Activated CD4-positive, alpha-beta T cell treated with anti-CD3 and anti-CD28 coated beads for 24 hours (primary cell): ENCODE results near the gene DDHD1.
"Not testable (repeated sequence)": the region's sequence is repeated elsewhere in the genome, so short reads cannot be mapped to it uniquely, and the experiment has no call there.

Experiments used
- DNase-seq, 2 donors: peaks; one replicate each; pipeline ENCODE4 v3.0.0-alpha.2; 2020; ENCODE audit warnings: low read depth in 2 of 2

The DDHD1 gene

DNA sequence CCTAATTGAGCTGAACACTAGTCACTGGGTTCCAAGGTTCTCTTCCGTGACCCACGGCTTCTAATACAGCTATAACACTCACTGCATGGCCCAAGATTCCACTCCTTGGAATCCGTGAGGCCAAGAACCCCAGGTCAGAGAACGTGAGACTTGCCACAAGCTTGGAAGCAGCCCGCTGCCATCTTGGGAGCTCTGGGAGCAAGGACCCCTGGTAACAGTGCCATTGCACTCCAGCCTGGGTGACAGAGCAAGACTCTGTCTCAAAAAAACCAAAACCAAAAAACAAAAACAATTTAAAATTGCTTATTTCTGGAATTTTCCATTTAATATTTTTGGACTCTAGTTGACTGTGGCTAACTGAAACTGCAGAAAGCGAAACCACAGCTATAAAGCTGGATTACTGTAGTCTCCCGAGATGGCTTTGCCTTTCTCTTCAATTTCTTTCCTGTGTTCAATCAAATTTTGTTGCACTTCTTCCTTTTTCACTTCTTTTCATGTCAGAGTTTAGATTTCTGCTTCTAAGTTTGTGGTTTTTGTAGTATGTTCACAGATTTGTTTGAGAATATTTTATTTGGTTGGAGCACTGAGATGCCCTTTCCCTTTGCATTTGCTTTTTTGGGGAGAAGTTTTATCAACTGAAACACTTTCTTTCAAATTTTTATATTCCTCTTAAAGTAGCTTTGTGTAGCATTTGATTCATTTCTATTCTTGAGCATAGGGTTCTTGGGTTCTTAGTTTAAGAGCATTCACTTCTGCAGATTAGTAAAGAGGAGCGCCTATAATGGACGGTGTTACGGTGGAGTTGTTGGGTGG, 44.6 kb downstream of the DDHD1 start:
- DNase-seq = no peak

DNA sequence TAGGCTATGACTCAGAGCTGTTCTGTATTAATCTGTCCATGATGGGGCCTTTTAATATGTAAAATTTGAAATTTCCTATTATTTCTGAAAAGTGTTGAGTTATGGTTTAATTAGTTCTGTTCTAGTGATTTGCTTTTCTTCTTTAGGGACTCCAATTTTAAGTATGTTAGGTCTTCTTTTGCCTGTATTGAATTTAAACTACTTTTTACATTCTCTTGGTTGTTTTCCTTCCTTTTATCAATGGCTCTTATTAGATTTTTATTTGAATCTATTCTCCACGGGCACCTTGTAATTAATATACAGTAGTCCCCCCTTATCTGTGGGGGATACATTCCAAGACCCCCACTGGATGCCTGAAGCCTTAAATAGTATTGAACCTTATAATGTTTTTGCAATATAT, 46.4 kb downstream of the DDHD1 start:
- no peak for DNase-seq

DNA sequence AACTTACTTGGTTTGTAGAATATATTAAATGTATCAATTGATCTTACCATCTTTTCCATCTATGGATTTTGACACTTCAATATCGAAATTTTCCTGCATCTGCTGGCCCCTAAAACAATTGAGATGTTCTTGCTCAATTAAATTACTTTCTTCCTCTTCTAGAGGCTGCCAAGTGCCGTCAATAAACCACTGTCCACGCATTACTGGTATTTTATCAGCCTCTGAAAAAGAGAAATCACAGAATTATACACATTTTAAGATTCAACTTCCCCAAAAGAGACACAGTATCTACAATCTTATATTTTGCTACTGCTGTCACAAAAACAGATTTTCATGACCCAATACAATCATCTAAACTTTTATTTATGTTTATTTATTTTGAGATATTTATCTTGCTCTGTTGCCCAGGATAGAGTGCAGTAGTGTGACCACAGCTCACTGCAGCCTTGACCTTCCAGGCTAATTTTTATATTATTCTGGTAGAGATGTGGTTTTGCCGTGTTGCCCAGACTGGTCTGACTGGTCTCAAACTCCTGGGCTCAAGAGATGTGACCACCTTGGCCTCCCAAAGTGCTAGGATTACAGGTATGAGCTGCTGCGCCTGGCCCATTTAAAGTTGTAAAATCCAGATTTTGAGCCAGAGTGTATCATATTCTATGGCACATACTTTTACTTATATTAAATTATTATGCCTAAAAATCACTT, 49.3 kb downstream of the DDHD1 start:
- DNase-seq = no peak

DNA sequence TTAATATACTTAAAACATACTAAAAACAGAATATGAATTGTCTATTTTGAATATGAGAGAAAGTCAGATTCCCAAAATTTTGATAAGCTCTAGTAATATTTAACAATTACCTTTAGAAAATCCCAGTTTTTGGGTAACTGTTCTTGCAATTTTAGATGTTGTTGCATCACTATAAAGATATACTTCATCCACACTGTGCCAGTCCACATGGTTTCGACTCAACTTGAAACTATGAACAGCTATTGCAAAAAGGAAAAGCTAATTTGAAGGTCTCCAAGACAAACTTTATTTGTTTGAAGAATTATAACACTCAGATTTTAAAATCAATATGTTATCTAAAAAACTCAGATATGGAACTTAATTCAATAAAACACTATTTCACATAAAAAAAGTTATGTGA, 59.9 kb downstream of the DDHD1 start:
- no peak for DNase-seq

DNA sequence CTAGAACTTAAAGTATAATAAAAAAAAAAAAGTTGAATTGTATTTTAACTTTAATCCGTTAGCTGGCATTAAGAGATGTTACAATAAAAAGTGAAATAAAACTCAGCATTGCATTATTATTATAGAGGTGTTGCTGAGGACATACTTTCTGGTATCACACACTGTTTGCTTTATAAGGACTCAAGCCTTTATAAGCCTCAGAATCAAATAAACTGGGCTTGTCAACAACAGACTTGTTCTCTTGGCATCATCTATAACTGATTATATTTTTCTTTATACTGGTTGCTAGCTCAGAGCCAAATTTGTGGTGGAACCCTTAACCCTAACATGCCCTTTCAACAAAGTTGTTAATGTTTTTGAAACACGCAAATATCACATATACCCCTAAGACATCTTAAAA, 62.3 kb downstream of the DDHD1 start:
- DNase-seq = no peak

DNA sequence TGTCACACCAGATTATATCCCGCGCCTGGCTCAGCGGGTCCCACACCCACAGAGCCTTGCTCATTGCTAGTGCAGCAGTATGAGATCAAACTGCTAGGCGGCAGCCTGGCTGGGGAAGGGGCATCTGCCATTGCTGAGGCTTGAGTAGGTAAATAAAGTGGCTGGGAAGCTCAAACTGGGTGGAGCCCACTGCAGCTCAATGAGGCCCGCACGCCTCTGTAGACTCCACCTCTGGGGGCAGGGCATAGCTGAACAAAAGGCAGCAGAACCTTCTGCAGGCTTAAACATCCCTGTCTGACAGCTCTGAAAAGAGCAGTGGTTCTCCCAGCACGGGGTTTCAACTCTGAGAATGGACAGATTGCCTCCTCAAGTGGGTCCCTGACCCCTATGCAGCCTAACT, 68.2 kb downstream of the DDHD1 start:
- not testable (repeated sequence) for DNase-seq

DNA sequence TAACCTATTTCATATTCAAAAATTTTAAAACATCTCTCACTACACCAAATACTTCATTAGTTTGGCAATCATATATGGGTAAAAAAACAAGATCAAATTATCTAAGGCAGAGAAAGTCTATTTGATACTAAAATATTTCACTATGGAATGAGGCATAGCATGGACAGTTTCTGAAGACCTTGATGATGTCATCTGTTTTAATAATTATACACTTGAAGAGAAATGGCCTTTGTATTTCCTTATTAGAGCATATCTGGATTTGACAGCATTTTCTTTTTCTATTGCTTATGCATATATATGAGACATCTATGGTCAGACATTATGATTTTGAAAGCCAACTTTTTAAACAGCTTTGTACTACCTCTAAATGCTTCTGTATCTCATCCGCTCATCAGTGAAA, 88.6 kb downstream of the DDHD1 start:
- no peak for DNase-seq

DNA sequence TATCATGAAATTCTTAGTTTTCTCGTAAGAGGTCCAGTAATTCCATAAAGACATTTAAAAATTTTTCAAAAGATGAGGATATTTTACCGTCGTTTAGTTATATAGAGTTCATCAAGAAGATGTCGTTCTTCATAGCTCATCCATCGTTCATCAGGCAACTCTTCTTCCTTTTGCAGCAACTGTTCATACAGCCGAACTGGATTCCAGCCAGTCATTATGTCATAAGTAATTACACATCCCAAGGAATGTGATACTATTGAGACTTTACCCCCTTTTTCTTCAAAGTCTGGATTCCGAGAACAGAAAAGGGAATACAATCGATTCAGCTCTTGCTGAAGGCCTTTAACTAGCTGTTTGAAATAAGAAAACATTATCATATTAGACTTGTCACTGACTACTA, 90.3 kb downstream of the DDHD1 start:
- DNase-seq = no peak

DNA sequence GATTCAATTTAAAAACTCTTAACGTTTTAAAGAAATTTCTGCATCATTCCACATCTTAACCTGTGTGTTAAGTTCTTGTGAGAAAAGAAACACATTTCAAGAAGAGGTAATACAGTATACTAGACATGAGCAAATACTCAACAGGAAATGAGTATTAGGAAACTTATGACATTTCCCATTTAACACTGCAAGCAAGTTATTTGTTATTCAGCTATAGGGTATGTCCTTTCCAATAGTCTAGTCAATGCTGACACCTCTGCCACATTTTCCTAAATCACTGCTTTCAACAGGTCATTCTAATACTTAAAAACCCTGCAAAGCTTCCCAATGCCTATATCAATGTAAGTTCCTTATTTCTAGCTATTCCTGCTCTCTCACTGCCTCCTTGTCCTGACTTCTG, 93.1 kb downstream of the DDHD1 start:
- DNase-seq = no peak

DNA sequence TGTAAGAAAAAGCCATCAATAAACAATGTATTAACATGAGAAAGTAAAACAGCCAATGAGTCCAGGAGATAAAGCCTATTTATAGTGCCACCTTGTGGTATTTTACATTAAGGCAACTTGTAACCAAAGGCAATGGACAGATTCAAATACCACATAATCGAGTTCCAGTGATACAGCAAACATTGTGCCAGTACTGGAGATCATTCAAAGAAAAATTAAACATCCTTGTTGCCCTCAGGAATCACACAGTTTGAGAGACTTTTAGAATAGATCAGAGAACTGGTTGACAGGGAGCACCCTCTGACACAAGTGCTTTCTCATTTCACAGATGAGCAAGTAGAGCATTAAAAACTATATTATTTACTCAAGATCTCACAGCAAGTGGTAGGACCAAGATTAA, 98.1 kb downstream of the DDHD1 start:
- DNase-seq = no peak

DNA sequence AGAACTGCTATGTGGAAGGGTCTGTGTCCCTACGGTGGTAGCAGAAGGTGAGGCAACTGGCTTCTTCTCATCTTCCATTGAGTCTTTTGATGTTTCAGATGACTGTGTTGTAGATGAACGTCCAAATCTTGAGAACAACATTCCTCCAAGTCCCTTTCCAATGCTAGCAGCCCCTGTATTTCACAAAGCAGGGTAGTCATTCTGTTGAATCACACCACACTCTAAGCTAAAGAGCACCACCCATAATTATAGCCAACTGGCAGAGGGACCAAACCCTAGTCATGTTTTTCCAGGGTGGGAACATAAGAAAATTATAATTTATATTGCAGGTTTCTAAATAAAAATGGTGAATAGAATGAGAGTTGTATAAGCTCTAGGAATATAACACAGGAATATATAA, 98.7 kb downstream of the DDHD1 start:
- DNase-seq = no peak

DNA sequence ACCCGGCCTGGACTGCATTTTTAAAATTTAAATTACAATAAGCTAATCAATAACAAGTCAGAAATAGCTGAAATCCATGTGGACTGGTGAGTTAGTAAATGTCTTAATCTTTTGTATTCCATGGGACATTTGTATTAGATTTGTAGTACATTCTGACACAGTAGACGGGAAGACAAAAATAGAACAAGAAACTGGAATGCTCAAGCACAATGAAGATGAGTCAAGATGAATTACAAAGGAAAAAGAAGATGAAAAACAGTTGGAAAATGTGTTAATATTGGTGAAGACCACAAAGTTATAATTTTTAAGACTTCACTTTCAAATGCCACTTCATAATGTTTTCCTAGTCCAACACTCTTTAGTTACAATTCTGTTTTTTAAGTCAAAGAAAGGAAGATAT, 104.5 kb downstream of the DDHD1 start:
- DNase-seq = no peak

DNA sequence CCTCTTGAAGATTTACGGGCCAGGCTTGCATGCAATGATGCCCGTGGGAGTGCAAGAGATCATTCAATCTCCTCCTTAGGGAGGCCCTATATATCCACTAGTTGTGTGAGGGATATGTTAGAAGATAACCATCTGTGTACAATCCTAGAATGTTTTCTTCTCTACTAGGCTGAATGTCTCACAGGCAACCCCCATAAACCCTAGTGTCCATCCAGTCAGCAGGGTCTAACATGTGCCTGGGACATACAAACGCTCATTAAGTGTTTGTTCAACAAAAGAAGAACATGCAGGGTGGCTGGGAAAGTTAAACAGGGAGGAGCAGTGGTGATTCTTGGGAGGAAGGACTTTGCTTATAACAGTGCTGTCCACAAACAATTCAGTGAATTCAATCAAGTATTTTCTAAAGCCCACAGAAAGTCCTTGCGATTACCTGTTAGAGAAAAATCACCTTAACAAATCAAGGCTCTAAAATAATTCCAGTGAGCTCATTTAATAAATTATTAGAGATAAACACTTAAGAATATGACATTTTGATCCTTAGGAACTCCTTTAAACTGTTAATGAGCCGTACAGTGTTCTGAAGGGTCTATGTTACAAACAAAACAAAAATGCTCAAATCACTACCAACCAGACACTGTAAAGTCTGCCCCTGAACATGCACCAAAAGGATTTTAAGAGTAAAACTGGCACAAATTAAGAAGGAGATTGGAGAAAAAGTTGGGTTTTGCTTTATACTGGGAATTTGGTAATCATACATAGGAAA, 105.6 kb downstream of the DDHD1 start:
- DNase-seq = no peak

GRCh38 chr14:53044486-53044885, 108.6 kb downstream of the DDHD1 start:
- no peak for DNase-seq

- DNase-seq = no peak
These were observed 110.0 kb downstream of the DDHD1 start for GRCh38 chr14:53043027-53043581.

DNA sequence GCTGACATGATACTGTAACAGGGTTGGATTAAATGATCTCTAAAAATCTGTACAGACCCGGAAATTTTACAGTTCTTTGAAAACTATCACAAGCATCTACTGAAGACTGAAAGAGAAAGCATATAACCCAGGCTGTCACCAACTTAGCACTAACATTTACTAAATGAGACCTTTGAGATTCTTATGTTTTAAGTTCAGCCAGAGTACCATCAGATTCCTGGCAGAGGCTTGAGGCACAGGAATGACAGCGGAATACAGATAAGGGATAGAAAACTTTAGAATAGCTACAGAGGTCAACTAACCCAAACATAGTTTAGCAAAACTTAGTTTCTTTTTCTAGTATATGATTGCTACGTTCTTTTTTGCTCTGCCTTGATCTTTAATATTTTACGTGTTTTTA, 110.6 kb downstream of the DDHD1 start:
- DNase-seq = no peak

DNA sequence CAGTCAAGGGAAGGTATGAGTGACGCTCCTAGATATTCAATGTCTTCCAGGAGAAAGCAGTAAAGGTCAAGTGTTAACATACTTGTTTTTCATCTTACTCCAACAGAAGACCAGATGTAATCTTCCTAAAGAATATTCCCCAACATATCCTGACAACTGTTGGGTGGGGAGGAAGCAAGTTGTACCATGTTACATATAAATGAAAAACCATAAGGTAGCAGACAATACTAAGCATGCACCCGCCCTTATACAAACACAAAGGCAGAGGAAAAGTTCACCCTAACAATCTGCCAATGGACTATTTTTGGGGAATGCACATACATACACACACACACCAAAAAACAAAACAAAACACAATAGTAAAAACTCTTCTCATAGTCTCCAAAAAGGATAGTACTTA, 112.1 kb downstream of the DDHD1 start:
- no peak for DNase-seq

- no peak for DNase-seq
These were observed 114.5 kb downstream of the DDHD1 start for GRCh38 chr14:53038629-53039028.

DNA sequence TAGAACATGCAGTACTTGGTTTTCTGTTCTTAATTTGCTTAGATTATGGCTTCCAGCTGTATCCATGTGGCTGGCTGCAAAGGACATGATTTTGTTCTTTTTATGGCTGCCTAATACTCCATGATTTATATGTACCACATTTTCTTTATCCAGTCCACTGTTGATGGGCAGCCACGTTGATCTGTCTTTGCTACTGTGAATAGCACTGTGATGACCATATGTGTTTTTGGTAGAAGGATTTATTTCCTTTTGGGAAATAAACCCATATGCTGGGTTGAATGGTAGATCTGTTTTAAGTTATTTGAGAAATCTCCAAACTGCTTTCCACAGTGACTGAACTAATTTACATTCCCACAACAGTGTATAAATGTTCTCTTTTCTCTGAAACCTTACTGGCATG, 116.1 kb downstream of the DDHD1 start:
- DNase-seq = no peak

DNA sequence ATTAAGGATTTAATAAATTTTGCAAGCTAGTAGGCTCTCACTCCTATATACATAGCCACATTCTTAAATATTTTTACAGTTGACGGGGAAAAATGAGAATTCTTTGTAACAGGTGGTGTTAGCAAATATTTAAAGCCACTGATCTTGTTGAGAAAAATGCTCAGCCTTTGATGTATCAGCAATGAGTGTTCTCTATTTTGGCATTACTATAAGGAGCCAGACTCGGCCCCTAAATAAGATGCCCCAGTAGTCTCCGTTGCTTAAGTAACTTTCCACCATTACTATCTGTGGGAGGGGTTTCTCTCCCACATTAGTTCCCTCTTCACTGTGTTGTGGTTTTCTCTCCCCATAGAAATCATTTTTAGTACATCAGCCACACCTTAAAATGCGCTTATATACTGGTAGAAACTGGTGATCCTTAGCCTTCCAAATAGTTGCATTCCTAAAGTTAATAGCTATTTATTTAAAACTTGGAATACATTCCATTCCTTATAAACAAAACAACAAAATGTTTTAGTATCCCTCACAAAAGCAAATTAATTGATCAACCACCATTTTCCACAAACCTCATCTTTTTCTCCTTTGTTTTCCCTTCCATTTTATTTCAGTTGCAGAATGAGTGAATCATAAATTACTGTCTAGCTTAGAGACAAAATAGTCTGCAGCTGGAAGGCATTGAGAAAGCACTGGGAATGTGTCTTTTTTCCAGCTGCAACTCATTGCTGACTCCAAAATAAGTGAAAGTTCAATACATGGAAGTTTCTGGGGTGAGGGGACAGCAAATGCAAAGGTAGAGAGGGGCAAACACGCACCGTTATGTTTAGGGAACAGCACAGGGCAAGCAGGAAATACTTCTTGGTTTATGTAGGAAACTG, 117.5 kb downstream of the DDHD1 start:
- DNase-seq = no peak

GRCh38 chr14:53034688-53035230, 118.4 kb downstream of the DDHD1 start:
- DNase-seq = no peak
